ENCODE measurements around the gene PGGT1B. TPM values are rescaled to one million over a fixed set of nuclear protein-coding genes. Genes with fewer than 3 reads are reported as not detected.

Gene PGGT1B
- total RNA-seq, 1 experiment from 2014 or later: 59.7 TPM

DNA sequence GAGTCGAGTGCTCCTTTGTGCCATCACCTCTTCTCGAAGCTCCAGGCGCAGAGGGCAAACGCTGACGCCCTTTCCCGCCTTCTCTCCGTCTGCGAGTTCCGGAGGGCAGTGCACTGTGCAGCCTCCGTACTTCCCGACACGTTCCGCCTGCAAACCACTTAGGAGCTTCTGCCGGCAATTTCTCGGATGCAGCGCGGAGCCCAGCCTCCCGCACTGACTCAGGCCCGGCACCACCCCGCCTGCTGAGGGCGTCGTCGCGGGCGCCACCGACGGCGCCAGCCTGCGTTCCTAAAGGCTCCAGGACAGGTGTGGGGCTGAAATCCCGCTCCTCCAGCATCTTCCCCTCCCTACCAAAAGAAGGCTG is 83.7 kb downstream of the PGGT1B start:
- H2BK5ac ChIP-seq (ENCODE audit: insufficient read length, low read length): no peak overlapping the region
- H3K9ac ChIP-seq (ENCODE audit: extremely low read depth, insufficient read length, low read length): no peak overlapping the region
- peak overlapping the region; percentile 78 for H3K4me2 ChIP-seq (ENCODE audit: insufficient read depth, insufficient read length, low read length)
- no peak for DNase-seq
- H3K56ac ChIP-seq (ENCODE audit: insufficient read length, low read depth, low read length): no peak overlapping the region
- TF ChIP-seq CTCF (conservative IDR thresholded peaks at IDR 0.05): no peak
- H2BK15ac ChIP-seq (ENCODE audit: low read depth, low read length): no peak overlapping the region
- peaks cover 13% of the 10 kb centered on the region for H3K23me2 ChIP-seq (ENCODE audit: insufficient read length, low read depth, low read length, poor library complexity, severe bottlenecking)
- H2BK120ac ChIP-seq (ENCODE audit: low read depth, low read length, poor library complexity, severe bottlenecking): no peak overlapping the region
- H4K8ac ChIP-seq (replicated peaks; ENCODE audit: insufficient read length, low read depth, low read length): no peak overlapping the region
- H3K27ac ChIP-seq (ENCODE audit: insufficient read length, low read depth, low read length): no peak overlapping the region
- H4K91ac ChIP-seq (ENCODE audit: insufficient read length, low read depth, low read length): no peak overlapping the region
- H2BK20ac ChIP-seq (ENCODE audit: low read depth, low read length, poor library complexity, severe bottlenecking): no peak overlapping the region
- H3K23ac ChIP-seq (ENCODE audit: insufficient read length, low read depth, low read length): no peak overlapping the region
- no peak overlapping the region for H4K5ac ChIP-seq (ENCODE audit: insufficient read length, low read depth, low read length)
- no peak overlapping the region for H2AFZ ChIP-seq (ENCODE audit: low read length)
- no peak overlapping the region for H3K18ac ChIP-seq (ENCODE audit: insufficient read length, low read depth, low read length)
- H3K9me3 ChIP-seq (ENCODE audit: control insufficient read depth, low read depth, low read length): no peaks in the 10 kb centered on the region
- H3K79me2 ChIP-seq (ENCODE audit: insufficient read depth, low read length): no peaks in the 10 kb centered on the region
- peak overlapping the region; percentile 63 to 83 for H3K4me3 Mint-ChIP-seq
- no peaks in the 10 kb centered on the region for H3K4me1 ChIP-seq (ENCODE audit: insufficient read depth, low read length)
- no peak overlapping the region for H2AK5ac ChIP-seq (ENCODE audit: insufficient read length, low read length)
- H3K4me1 Mint-ChIP-seq: peaks cover 0 to 12% of the 10 kb centered on the region in 2 experiments; a peak in 1 of 4 replicates
- H3K27ac Mint-ChIP-seq: no peak overlapping the region
- H3K79me1 ChIP-seq (ENCODE audit: insufficient read depth, low read depth, low read length, poor library complexity, severe bottlenecking): no peaks in the 10 kb centered on the region
- WGBS (ENCODE audit: extremely low coverage, insufficient read length, low lambda C conversion rate): no CpG with 5 or more reads among the region's 30 CpGs
- H3K4ac ChIP-seq (ENCODE audit: low read depth, low read length): no peak overlapping the region
- peaks cover 82% of the 10 kb centered on the region for H3K27me3 Mint-ChIP-seq (ENCODE audit: low read depth)
- no peaks in the 10 kb centered on the region for H4K20me1 ChIP-seq (ENCODE audit: control insufficient read depth, insufficient read depth, insufficient read length)
- H3K14ac ChIP-seq (ENCODE audit: insufficient read depth, low read length): no peak overlapping the region
- H3T11ph ChIP-seq (ENCODE audit: low read length): no peak overlapping the region
- H3K27me3 ChIP-seq (ENCODE audit: insufficient read depth, low read length): peaks cover 36% of the 10 kb centered on the region; the same call in 1 of the 2 replicates
- H2BK12ac ChIP-seq (ENCODE audit: insufficient read length, low read depth, low read length): no peak overlapping the region
- H3K9me3 Mint-ChIP-seq: no peaks in the 10 kb centered on the region
- H3K36me3 Mint-ChIP-seq (ENCODE audit: insufficient read depth in 1 of 3, low read depth in 3 of 3): no peaks in the 10 kb centered on the region
